ENCODE data around the gene PLEKHG2.

The PLEKHG2 gene

DNA sequence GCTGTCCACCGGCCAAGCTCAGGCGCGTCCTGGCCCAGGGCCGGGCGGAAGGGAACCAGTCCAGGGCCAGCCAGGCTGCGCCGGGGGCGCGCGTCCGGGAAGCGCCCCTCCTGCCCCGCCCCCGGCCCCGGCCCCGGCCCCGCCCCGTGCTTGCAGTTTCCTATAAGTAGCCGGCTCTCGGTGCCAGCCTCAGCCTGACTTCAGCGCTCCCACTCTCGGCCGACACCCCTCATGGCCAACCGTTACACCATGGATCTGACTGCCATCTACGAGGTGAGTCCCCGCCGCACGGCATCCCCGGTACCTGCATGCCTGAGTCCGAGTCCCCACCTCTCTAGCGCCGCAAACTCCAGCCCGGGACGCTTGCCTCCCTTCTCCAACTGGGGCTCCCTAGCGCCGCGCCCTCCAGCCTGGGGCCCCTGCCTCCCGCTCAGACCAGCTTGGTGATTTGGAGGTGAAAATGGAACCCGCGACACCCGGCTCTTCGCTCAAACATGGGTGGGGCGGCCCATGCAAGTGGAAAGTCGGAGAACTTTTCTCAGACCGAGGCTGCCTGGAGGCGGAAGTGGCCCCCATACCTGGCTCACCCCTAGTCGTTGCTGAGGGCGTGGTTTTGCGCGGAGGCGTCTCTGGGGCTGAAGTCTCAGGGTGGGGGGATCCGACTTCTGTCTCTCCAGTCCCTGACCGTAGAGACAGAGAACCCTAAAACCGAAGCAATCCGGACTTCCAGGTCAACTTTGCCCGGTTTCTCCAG is 5.6 kb upstream of the PLEKHG2 start, which contains the start of gene ZFP36:
ZFP36 (plus strand) TSS at position 192 of the 754 bp plus-strand sequence; CDS start at position 250, 58 bp downstream.
- peak; percentile 81 for DNase-seq (ENCODE audit: low read depth)

GRCh38 chr19:39407410-39407659 is 5.1 kb upstream of the PLEKHG2 start:
- DNase-seq (ENCODE audit: low read depth) = no peak

GRCh38 chr19:39407660-39408391 is 4.6 kb upstream of the PLEKHG2 start:
- peak; percentile 33 for DNase-seq (ENCODE audit: low read depth)

DNA sequence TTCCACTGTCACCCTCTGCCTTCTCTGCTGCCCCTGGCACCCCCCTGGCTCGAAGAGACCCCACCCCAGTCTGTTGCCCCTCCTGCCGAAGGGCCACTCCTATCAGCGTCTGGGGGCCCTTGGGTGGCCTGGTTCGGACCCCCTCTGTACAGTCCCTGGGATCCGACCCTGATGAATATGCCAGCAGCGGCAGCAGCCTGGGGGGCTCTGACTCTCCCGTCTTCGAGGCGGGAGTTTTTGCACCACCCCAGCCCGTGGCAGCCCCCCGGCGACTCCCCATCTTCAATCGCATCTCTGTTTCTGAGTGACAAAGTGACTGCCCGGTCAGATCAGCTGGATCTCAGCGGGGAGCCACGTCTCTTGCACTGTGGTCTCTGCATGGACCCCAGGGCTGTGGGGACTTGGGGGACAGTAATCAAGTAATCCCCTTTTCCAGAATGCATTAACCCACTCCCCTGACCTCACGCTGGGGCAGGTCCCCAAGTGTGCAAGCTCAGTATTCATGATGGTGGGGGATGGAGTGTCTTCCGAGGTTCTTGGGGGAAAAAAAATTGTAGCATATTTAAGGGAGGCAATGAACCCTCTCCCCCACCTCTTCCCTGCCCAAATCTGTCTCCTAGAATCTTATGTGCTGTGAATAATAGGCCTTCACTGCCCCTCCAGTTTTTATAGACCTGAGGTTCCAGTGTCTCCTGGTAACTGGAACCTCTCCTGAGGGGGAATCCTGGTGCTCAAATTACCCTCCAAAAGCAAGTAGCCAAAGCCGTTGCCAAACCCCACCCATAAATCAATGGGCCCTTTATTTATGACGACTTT is 3.9 kb upstream of the PLEKHG2 start:
- DNase-seq (ENCODE audit: low read depth) = peak; percentile 36

- DNase-seq (ENCODE audit: low read depth) = peak; percentile 66
Measured at GRCh38 chr19:39409208-39410016, 3.1 kb upstream of the PLEKHG2 start.

DNA sequence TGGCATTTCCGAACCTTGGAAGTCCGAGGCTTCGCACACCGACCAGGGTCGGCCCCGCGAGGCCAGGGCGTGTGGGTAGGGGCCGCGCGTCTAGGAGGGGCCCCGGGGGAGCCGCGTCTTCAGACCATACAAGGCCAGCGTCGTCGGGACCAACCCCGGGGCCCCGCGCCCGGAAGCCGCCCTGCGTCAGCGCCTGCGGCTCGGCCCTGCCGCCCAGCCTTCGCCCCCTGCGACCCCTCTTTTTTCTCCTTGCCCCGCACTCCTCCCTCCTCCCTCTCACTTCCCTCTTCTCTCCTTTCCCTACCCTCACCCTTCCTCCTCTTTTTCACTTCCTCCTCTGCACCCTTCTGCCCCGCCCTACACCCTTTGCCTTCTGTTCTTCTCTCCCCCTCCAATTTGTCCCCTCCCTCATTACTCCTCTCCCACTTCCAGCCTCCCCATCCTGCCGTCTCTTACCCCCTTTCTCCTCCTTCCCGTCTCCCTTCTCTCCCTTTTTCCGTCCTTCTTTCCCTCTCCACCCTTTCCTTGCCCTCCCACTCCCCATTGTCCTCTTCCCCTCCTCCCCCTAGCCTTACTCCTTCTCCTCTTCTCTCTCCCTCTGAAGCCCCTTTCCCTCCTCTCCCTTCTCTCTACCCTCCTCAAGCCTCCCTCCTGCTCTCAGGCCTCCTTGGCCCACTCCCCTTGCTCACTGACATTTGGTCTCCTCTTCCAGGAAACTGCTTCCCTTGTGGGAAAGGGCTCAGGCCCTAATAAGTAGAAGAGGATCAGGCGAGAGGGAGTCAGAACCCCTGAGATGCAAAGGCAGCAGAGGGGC is 2.2 kb upstream of the PLEKHG2 start:
- DNase-seq (ENCODE audit: low read depth) = peak; percentile 44

- DNase-seq (ENCODE audit: low read depth) = no peak
Measured at GRCh38 chr19:39410831-39411080, 1.7 kb upstream of the PLEKHG2 start.

DNA sequence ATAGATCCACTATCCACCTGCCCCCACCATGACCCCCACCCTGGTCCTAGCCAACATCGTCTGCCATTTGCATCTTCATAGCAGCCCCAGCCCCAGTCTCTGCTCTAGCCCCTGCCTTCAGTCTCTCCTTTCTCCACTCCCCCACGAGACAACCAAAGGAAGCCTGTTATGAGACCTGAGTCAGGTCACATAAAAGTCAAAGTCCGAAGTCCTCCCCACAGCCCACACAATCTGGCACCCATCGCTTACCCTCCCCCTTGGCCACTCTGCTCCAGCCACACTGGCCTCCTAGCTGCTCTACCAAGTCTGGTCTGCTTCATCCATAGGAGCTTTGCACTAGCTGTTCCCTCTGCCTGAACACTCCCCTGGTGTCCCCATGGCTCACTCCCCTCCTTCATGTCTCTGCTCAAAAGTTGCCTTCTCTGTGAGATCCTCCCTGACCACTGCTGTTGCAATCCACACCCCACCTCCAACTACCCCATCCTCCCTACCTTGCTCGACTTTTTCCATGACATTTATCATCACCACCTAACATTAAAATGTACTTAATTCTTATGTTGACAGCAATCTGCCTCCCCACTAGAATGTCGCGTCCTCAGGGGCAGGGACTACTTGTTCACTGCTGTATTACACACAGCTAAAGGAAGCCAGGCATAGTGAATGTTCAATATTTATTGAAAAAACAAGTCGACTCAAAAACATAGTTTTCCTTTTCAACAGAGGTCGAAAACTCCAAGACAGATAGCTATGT is 1.2 kb upstream of the PLEKHG2 start:
- no peak for DNase-seq (ENCODE audit: low read depth)

GRCh38 chr19:39411832-39412099 is 703 bp upstream of the PLEKHG2 start:
- DNase-seq (ENCODE audit: low read depth) = peak; percentile 94

- no peak for DNase-seq (ENCODE audit: low read depth)
Measured at GRCh38 chr19:39412867-39413271, 400 bp downstream of the PLEKHG2 start.

GRCh38 chr19:39413272-39413910 is 922 bp downstream of the PLEKHG2 start:
- DNase-seq (ENCODE audit: low read depth) = peak; percentile 42

DNA sequence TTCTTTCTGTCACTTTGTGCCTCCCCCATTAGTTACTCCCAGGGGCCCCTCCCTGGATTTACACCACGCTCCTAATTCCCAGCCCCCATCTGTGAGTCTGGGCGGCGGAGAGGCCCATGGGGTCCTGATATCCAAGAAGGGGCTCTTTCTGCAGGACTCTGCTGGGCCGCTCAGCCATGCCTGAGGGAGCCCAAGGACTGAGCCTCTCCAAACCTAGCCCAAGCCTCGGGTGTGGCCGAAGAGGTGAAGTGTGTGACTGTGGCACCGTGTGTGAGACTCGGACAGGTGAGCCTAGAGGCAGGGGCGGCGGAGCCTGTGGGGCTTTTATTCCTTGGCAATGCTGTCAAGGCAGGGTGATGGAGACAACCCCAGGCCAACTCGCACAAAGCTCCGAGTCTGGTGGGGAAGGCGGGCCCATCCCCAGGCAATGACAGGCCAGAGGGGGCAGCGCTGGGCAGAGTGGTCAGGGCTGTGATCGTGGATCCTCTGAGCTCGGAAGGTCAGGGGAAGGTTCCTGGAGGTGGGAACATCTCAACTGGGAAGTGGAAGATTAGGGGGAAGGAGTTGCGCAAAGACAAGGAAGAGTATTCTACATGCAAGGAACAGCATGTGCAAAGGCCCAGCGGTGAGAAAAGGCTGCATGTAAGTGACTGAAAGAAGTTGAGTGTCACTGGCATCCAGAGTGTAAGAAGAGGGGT is 1.6 kb downstream of the PLEKHG2 start:
- peak; percentile 42 for DNase-seq (ENCODE audit: low read depth)

DNA sequence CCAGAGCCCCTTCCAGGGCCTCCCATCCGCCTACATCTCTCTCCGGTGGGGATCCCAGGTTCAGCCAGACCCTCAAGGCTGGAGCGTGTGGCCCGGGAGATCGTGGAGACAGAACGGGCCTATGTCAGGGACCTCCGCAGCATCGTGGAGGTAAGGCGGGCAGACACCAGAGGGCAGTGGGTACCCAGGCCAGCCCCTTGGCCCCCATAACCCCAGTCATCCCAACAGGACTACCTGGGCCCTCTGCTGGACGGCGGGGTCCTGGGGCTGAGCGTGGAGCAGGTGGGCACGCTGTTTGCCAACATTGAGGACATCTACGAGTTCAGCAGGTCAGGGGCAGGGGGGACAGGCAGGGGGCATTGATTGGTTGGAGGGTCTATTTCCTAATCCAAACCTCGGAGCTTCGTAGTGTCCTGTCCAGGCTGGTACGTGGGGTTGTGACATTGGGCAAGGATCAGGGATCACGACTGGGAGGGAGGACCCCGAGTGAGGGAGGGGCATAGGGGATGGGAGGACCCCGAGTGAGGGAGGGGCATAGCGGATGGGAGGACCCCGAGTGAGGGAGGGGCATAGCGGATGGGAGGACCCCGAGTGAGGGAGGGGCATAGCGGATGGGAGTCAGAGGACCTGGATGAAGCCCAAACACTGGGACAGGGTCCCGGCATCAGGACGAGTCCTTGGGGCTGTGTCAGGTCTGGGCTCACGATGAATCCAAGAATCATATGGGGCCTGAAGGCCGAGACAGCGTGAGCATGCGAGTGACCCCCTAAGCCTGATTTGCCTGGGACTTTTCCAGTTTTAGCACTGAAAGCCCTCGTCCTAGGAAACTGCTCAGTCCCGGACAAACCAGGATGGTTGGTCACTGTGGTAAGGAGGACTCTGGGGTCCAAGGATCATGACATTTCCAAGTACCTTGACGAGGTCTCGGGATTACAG is 2.9 kb downstream of the PLEKHG2 start:
- DNase-seq (ENCODE audit: low read depth) = no peak

GRCh38 chr19:39416152-39417120 is 4.0 kb downstream of the PLEKHG2 start:
- DNase-seq (ENCODE audit: low read depth) = no peak

DNA sequence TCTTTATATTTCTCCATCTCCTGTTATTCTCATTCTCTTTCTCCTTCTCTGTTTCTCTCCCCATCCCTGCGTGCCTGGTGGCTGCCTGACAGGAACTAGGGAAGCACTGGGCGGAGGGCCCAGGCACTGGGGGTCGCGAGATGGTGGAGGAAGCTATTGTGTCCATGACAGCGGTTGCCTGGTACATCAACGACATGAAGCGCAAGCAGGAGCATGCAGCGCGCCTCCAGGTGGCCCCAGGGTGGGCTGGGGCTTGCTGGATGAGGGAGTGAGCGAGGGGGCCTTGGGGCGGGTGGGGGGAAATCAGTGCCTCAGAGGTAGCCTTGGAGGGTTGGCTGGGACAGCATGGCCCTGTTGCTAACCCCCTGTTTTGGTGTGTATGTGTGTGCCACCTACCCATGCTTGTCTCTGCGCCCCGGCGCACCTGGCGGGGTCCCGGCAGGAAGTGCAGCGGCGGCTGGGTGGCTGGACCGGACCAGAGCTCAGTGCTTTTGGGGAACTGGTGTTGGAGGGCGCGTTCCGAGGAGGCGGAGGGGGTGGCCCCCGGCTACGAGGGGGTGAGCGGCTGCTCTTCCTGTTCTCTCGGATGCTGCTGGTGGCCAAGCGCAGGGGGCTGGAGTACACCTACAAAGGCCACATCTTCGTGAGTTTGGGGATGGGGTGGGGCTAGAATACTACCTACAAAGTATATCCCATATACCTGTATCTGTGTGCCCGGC is 5.2 kb downstream of the PLEKHG2 start:
- no peak for DNase-seq (ENCODE audit: low read depth)

DNA sequence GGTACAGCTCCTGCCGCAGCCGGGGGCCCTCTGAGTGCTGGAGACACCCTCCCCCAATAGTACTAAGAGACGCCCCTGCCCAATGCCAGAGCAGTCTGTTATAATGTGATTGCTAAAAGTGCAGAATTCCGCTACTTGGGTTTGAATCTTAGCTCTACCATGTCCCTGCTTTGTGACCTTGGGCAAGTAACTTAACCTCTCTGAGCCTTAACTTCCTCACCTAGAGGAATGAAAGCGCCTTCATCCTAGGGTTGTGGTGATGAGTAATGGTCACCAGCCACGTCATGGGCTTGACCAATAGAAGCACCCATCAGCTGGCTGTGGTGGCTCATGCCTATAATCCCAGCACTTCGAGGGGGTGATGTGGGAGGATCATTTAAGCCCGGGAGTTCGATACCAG is 6.5 kb downstream of the PLEKHG2 start:
- DNase-seq (ENCODE audit: low read depth) = peak; percentile 45

DNA sequence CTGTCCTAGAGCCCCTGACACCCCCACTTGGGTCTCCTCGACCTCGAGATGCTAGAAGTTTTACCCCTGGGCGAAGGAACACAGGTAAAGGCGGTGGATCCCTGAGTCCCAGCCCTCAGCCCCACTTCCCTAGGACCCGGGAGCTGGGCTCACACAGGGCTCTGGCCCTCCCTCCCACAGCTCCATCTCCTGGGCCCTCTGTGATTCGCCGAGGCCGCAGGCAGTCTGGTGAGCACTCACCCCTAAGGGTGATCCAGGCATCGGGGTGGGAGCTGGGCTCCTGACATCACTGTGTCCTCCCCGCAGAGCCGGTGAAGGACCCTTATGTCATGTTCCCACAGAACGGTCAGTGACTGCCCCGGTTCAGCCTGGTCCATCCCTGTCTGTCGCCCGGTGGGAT is 8.3 kb downstream of the PLEKHG2 start:
- DNase-seq (ENCODE audit: low read depth) = no peak

All from ELR (cell line).